Prostate gland (tissue), 2 donors: ENCODE measurements around the gene GDPD5. TPM values are rescaled to one million over a fixed set of nuclear protein-coding genes. Genes with fewer than 3 reads are reported as not detected.
A peak's percentile ranks its signal among the peaks of the same experiment; 100 is the strongest.

Experiments
- DNase-seq: peaks from one replicate; pipeline ENCODE4 v3.0.0-alpha.2; 2019; ENCODE audit warnings: low spot score
- H3K27ac ChIP-seq, 2 donors: fragments of 200-600 bp; sonication (generic); 2 replicates each; pipeline ENCODE4 v1.5.1; 2017 to 2019
- H3K27me3 ChIP-seq: fragments of 200-600 bp; sonication (generic); replicated peaks from 2 replicates; pipeline ENCODE4 v1.5.1; 2019; ENCODE audit not compliant: insufficient read depth
- H3K36me3 ChIP-seq, 2 donors: fragments of 200-600 bp; sonication (generic); 1 replicate in 1 of 2; 2 replicates in 1 of 2; pipeline versions ENCODE4 v1.5.1 to v1.8.1; 2017 to 2019
- H3K4me1 ChIP-seq: fragments of 200-600 bp; sonication (generic); replicated peaks from 2 replicates; pipeline ENCODE4 v1.5.1; 2019
- H3K4me3 ChIP-seq, 2 donors: fragments of 200-600 bp; sonication (generic); 2 replicates each; pipeline ENCODE4 v1.5.1; 2017 to 2019
- H3K9me3 ChIP-seq: fragments of 200-600 bp; sonication (generic); 2 replicates; pipeline ENCODE4 v1.5.1; 2017
- CTCF ChIP-seq, 4 experiments: fragments of 200-600 bp in 2 of 4; fragments of 450-650 bp in 2 of 4; sonication (generic) in 2 of 4; IDR thresholded peaks; 1 replicate in 3 of 4; 2 replicates in 1 of 4; pipeline ENCODE4 v1.5.1; 2016 to 2019; ENCODE audit warnings: antibody characterized with exemption in 4 of 4, mild to moderate bottlenecking in 2 of 4, moderate library complexity in 2 of 4
- POLR2A ChIP-seq: fragments of 450-650 bp; IDR thresholded peaks from one replicate; pipeline ENCODE4 v1.6.1; 2016; ENCODE audit warnings: antibody characterized with exemption, mild to moderate bottlenecking
- POLR2AphosphoS5 ChIP-seq: sonication (generic); formaldehyde crosslinking; IDR thresholded peaks from one replicate; pipeline ENCODE4 v1.6.1; 2017; ENCODE audit warnings: antibody characterized with exemption
- WGBS: methylation state at CpG from one replicate; pipeline ENCODE4 v1.1.5; 2018; 5-methylcytosine and 5-hydroxymethylcytosine counted together
- intact Hi-C: fragments of 100-400 bp; cut with DNase I; formaldehyde crosslinking; loops from one replicate; pipeline ENCODE4 v1.14.2; 2022
- total RNA-seq, 2 donors: library from RNA; depleted of rRNA; stranded (reverse); fragments of >200 nt; gene quantifications; one replicate each; pipeline ENCODE4 v1.1.0, GENCODE V29; 2016

GDPD5 gene
- total RNA-seq, 2 donors from 2014 or later, result 1.7 to 14.6 TPM

- Histone ChIP-seq H3K27ac (no peak within 1 kb of the TSS), H3K4me1 (peaks cover 4% of the 10 kb centered on the region), H3K9me3 (no peaks in the 10 kb centered on the region), H3K27me3 (peaks cover 6% of the 10 kb centered on the region), H3K36me3 (no peaks in the 10 kb centered on the region), H3K4me3 (no peak within 1 kb of the TSS)
- TF ChIP-seq POLR2AphosphoS5 (no peak), POLR2A (no peak), CTCF (IDR thresholded peaks at IDR 0.05) (no peak)
- no peak for DNase-seq
- intact Hi-C loops, result no loop called here
- WGBS, result 17% methylated on average over 14 of the region's 14 CpGs
These were observed 92.8 kb downstream of the GDPD5 start, which contains the start of gene KLHL35 for GRCh38 chr11:75432911-75433321. Gene KLHL35 (minus strand): TSS chr11:75433203. CDS start chr11:75430629, 2,574 bp downstream.

- Histone ChIP-seq H3K4me3 (no peak overlapping the region), H3K9me3 (no peaks in the 10 kb centered on the region), H3K36me3 (no peaks in the 10 kb centered on the region), H3K4me1 (peaks cover 4% of the 10 kb centered on the region), H3K27ac (no peak overlapping the region), H3K27me3 (peaks cover 6% of the 10 kb centered on the region)
- WGBS, result 54% methylated on average over 16 of the region's 16 CpGs
- DNase-seq, result no peak
- intact Hi-C loops, result no loop called here
- no peak for TF ChIP-seq CTCF (IDR thresholded peaks at IDR 0.05)
- no peak for TF ChIP-seq POLR2AphosphoS5
- no peak for TF ChIP-seq POLR2A
These were observed 93.9 kb downstream of the GDPD5 start for GRCh38 chr11:75431533-75432525.

GRCh38 chr11:75430714-75431532 is 94.8 kb downstream of the GDPD5 start:
- 17% methylated on average over 32 of the region's 32 CpGs for WGBS
- TF ChIP-seq CTCF (IDR thresholded peaks at IDR 0.05) (no peak), POLR2AphosphoS5 (no peak), POLR2A (no peak)
- intact Hi-C loops, result no loop called here
- no peaks in the 10 kb centered on the region for H3K36me3 ChIP-seq
- DNase-seq, result no peak
- peaks cover 6% of the 10 kb centered on the region for H3K27me3 ChIP-seq
- H3K4me3 ChIP-seq, result peak overlapping the region; percentile 21 to 30
- H3K9me3 ChIP-seq, result no peaks in the 10 kb centered on the region
- H3K4me1 ChIP-seq, result peaks cover 4% of the 10 kb centered on the region
- no peak overlapping the region for H3K27ac ChIP-seq

GRCh38 chr11:75429902-75430713 is 95.6 kb downstream of the GDPD5 start:
- Histone ChIP-seq H3K4me1 (peaks cover 4% of the 10 kb centered on the region), H3K27ac (no peak overlapping the region), H3K36me3 (no peaks in the 10 kb centered on the region), H3K4me3 (peak overlapping the region; percentile 21 to 30), H3K27me3 (peaks cover 6% of the 10 kb centered on the region), H3K9me3 (no peaks in the 10 kb centered on the region)
- DNase-seq, result peak; percentile 26
- under 1% methylated on average over 45 of the region's 134 CpGs for WGBS
- intact Hi-C loops, result no loop called here
- TF ChIP-seq CTCF (IDR thresholded peaks at IDR 0.05), result peak in 2 of 4 experiments; percentile 8 to 26
- TF ChIP-seq POLR2A, result no peak
- TF ChIP-seq POLR2AphosphoS5, result no peak
